GM19452 (cell line): ENCODE data around the gene PLCG2.
"Not testable (repeated sequence)": the region's sequence is repeated elsewhere in the genome, so short reads cannot be mapped to it uniquely, and the experiment has no call there.

Experiments
- ATAC-seq: cut with Tn5 transposase; IDR thresholded peaks from one replicate; pipeline ENCODE4 v1.9.1; 2021; ENCODE audit not compliant: unreplicated experiment

The PLCG2 gene

GRCh38 chr16:81778861-81779535, at the start of gene PLCG2:
Gene PLCG2, plus strand, starts transcription at chr16:81779291. Its CDS starts 6,699 bp downstream, at chr16:81785990.
- peak; percentile 82 for ATAC-seq

- ATAC-seq, result no peak
Observed at GRCh38 chr16:81729451-81729850, 49.6 kb upstream of the PLCG2 start.

GRCh38 chr16:81730090-81731051, 48.7 kb upstream of the PLCG2 start:
- peak; percentile 80 for ATAC-seq

GRCh38 chr16:81731649-81732048, 47.4 kb upstream of the PLCG2 start:
- no peak for ATAC-seq

- ATAC-seq, result no peak
Observed at GRCh38 chr16:81732699-81733098, 46.4 kb upstream of the PLCG2 start.

- ATAC-seq, result no peak
Observed at GRCh38 chr16:81733295-81733694, 45.8 kb upstream of the PLCG2 start.

GRCh38 chr16:81734632-81735434, 44.3 kb upstream of the PLCG2 start:
- no peak for ATAC-seq

GRCh38 chr16:81737885-81738536, 41.1 kb upstream of the PLCG2 start:
- peak; percentile 53 for ATAC-seq

GRCh38 chr16:81738783-81739496, 40.2 kb upstream of the PLCG2 start:
- ATAC-seq, result no peak

- ATAC-seq, result no peak
Observed at GRCh38 chr16:81739503-81739902, 39.6 kb upstream of the PLCG2 start.

GRCh38 chr16:81740169-81740568, 38.9 kb upstream of the PLCG2 start:
- peak; percentile 72 for ATAC-seq

- not testable (repeated sequence) for ATAC-seq
Observed at GRCh38 chr16:81741430-81741770, 37.7 kb upstream of the PLCG2 start.

GRCh38 chr16:81744385-81744784, 34.7 kb upstream of the PLCG2 start:
- ATAC-seq, result no peak

GRCh38 chr16:81744911-81745310, 34.2 kb upstream of the PLCG2 start:
- ATAC-seq, result no peak

GRCh38 chr16:81745704-81746558, 33.2 kb upstream of the PLCG2 start:
- ATAC-seq, result peak; percentile 57

- no peak for ATAC-seq
Observed at GRCh38 chr16:81746566-81746965, 32.5 kb upstream of the PLCG2 start.

- no peak for ATAC-seq
Observed at GRCh38 chr16:81748476-81749198, 30.5 kb upstream of the PLCG2 start.

GRCh38 chr16:81752225-81752875, 26.7 kb upstream of the PLCG2 start:
- peak; percentile 90 for ATAC-seq
